HCT116 (cell line): ENCODE measurements around the gene CILP2. TPM values are rescaled to one million over a fixed set of nuclear protein-coding genes. Genes with fewer than 3 reads are reported as not detected.

Experiments
- ATAC-seq: fragments of 200-7000 bp; cut with Tn5 transposase; 2 replicates; pipeline ENCODE4 v1.9.1; 2020; ENCODE audit warnings: mild to moderate bottlenecking, moderate library complexity
- BruUV-seq: library from RNA; stranded (reverse); fragments of 400-500 nt; replicated peaks from 2 replicates; lab custom pipeline; 2021; lab: Mats Ljungman, UMichigan
- CTCF ChIA-PET: fragments of 300-600 bp; sonication (Branson Sonifier 250); formaldehyde crosslinking; loops from one replicate; lab custom pipeline; 2021; ENCODE audit warnings: antibody characterized with exemption; lab: Charles Lee
- POLR2A ChIA-PET: fragments of 300-600, 350-600 bp; sonication (Branson Sonifier 250); formaldehyde crosslinking; loops from one replicate; lab custom pipeline; 2021; ENCODE audit warnings: antibody characterized with exemption; lab: Charles Lee
- RAD21 ChIA-PET, 2 experiments: fragments of 300-600 bp; sonication (Branson Sonifier 250); formaldehyde crosslinking; loops; one replicate each; lab custom pipeline; 2023; ENCODE audit warnings: low total read pairs in 2 of 2; ENCODE audit not compliant: uncharacterized antibody in 2 of 2, unreplicated experiment in 2 of 2, low non-redundant PET in 1 of 2; lab: Charles Lee
- DNase-seq: peaks from one replicate; pipeline ENCODE4 v3.0.0-alpha.2; 2010; ENCODE audit warnings: low read depth, low spot score
- H2AFZ ChIP-seq: fragments of 200-600 bp; shearing (Covaris generic), sonication (generic); 2 replicates; pipeline ENCODE4 v1.6.1; 2017; ENCODE audit warnings: low read depth, mixed run types, mixed read lengths, antibody characterized with exemption, low read length; ENCODE audit not compliant: poor library complexity, severe bottlenecking
- H3K27ac ChIP-seq: 2 replicates; pipeline ENCODE4 v1.5.1; 2012; ENCODE audit warnings: low read depth, low read length
- H3K27me3 ChIP-seq: fragments of 200-600 bp; sonication (generic); 2 replicates; pipeline ENCODE4 v1.6.1; 2016; ENCODE audit warnings: mixed run types, low read length, mixed read lengths; ENCODE audit not compliant: insufficient read depth
- H3K36me3 ChIP-seq, 2 experiments: fragments of 200-500 bp in 1 of 2; fragments of 200-600 bp in 1 of 2; sonication (Bioruptor generic) in 1 of 2; sonication (generic) in 1 of 2; 2 replicates each; pipeline versions ENCODE4 v1.5.1 to v1.6.1; 2014 to 2016; ENCODE audit warnings: low read length in 2 of 2, inconsistent platforms in 1 of 2, mixed read lengths in 1 of 2, mixed run types in 1 of 2; ENCODE audit not compliant: insufficient read depth in 2 of 2, control insufficient read depth in 1 of 2
- H3K4me1 ChIP-seq, 2 experiments: fragments of 200-600 bp in 1 of 2; sonication (generic) in 1 of 2; 2 replicates each; pipeline versions ENCODE4 v1.5.1 to v1.6.1; 2012 to 2017; ENCODE audit warnings: low read length in 2 of 2, inconsistent platforms in 1 of 2, mild to moderate bottlenecking in 1 of 2, mixed read lengths in 1 of 2, mixed run types in 1 of 2, moderate library complexity in 1 of 2; ENCODE audit not compliant: insufficient read depth in 2 of 2, control insufficient read depth in 1 of 2
- H3K4me2 ChIP-seq: fragments of 200-600 bp; sonication (generic); 2 replicates; pipeline ENCODE4 v1.6.1; 2017; ENCODE audit warnings: mixed run types, low read length, mixed read lengths
- H3K4me3 ChIP-seq, 2 experiments: fragments of 200-600 bp in 1 of 2; sonication (generic) in 1 of 2; replicated peaks in 1 of 2; 2 replicates each; pipeline ENCODE4 v1.5.1; 2011 to 2016; ENCODE audit warnings: low read length in 2 of 2, control low read depth in 1 of 2, low read depth in 1 of 2, mild to moderate bottlenecking in 1 of 2, mixed read lengths in 1 of 2, mixed run types in 1 of 2
- H3K79me2 ChIP-seq: fragments of 200-600 bp; sonication (generic); 2 replicates; pipeline ENCODE4 v1.6.1; 2017; ENCODE audit warnings: mild to moderate bottlenecking, mixed run types, low read length, moderate library complexity, mixed read lengths; ENCODE audit not compliant: insufficient read depth
- H3K9ac ChIP-seq: fragments of 200-600 bp; sonication (generic); 2 replicates; pipeline ENCODE4 v1.6.1; 2016; ENCODE audit warnings: low read length, mixed read lengths
- H3K9me2 ChIP-seq: fragments of 200-600 bp; sonication (generic), shearing (Covaris generic); 2 replicates; pipeline ENCODE4 v1.6.1; 2017; ENCODE audit warnings: mixed run types, mild to moderate bottlenecking, moderate library complexity; ENCODE audit not compliant: insufficient read depth
- H3K9me3 ChIP-seq, 2 experiments: fragments of 200-500 bp in 1 of 2; fragments of 200-600 bp in 1 of 2; sonication (Bioruptor generic) in 1 of 2; sonication (generic) in 1 of 2; 2 replicates each; pipeline ENCODE4 v1.6.1; 2014 to 2017; ENCODE audit warnings: low read length in 2 of 2, mixed read lengths in 2 of 2, inconsistent platforms in 1 of 2, low read depth in 1 of 2, mild to moderate bottlenecking in 1 of 2, mixed run types in 1 of 2, moderate library complexity in 1 of 2; ENCODE audit not compliant: control insufficient read depth in 1 of 2, insufficient read depth in 1 of 2
- H4K20me1 ChIP-seq: fragments of 200-600 bp; sonication (generic), shearing (Covaris generic); 2 replicates; pipeline ENCODE4 v1.6.1; 2017; ENCODE audit warnings: mixed run types, mild to moderate bottlenecking, moderate library complexity; ENCODE audit not compliant: insufficient read depth
- CBX3 ChIP-seq: IDR thresholded peaks from 2 replicates; pipeline ENCODE4 v1.6.1; 2012; ENCODE audit warnings: low read depth
- CEBPB ChIP-seq: IDR thresholded peaks from 2 replicates; pipeline ENCODE4 v1.6.1; 2012; ENCODE audit warnings: low read depth
- CTCF ChIP-seq, 3 experiments: fragments of 200-600 bp in 1 of 3; sonication (generic) in 1 of 3; IDR thresholded peaks in 2 of 3; conservative IDR thresholded peaks in 1 of 3; 2 replicates each; pipeline ENCODE4 v1.5.1; 2012 to 2017; ENCODE audit warnings: low read depth in 2 of 3, low read length in 2 of 3, antibody characterized with exemption in 1 of 3, borderline replicate concordance in 1 of 3, control low read depth in 1 of 3, mild to moderate bottlenecking in 1 of 3, mixed read lengths in 1 of 3, mixed run types in 1 of 3, moderate library complexity in 1 of 3; ENCODE audit not compliant: insufficient read depth in 1 of 3
- ELF1 ChIP-seq: IDR thresholded peaks from 2 replicates; pipeline ENCODE4 v1.6.1; 2012; ENCODE audit warnings: low read depth, borderline replicate concordance
- EZH2 ChIP-seq: fragments of 200-600 bp; sonication (generic); IDR thresholded peaks from 2 replicates; pipeline ENCODE4 v1.6.1; 2017; ENCODE audit warnings: antibody characterized with exemption, mixed run types
- EZH2phosphoT487 ChIP-seq: fragments of 200-600 bp; IDR thresholded peaks from 2 replicates; pipeline ENCODE4 v1.6.1; 2018; ENCODE audit warnings: antibody characterized with exemption, borderline replicate concordance
- FOSL1 ChIP-seq: IDR thresholded peaks from 2 replicates; pipeline ENCODE4 v1.6.1; 2012; ENCODE audit warnings: low read depth
- JUND ChIP-seq: IDR thresholded peaks from 2 replicates; pipeline ENCODE4 v1.6.1; 2012
- POLR2AphosphoS5 ChIP-seq: IDR thresholded peaks from 2 replicates; pipeline ENCODE4 v1.6.1; 2011; ENCODE audit warnings: mild to moderate bottlenecking, low read depth, low read length, moderate library complexity
- RAD21 ChIP-seq: IDR thresholded peaks from 2 replicates; pipeline ENCODE4 v1.6.1; 2012; ENCODE audit warnings: low read depth, mild to moderate bottlenecking
- REST ChIP-seq: IDR thresholded peaks from 2 replicates; pipeline ENCODE4 v1.6.1; 2012; ENCODE audit warnings: low read depth
- SIN3A ChIP-seq: IDR thresholded peaks from 2 replicates; pipeline ENCODE4 v1.6.1; 2012; ENCODE audit warnings: low read depth
- SP1 ChIP-seq: IDR thresholded peaks from 2 replicates; pipeline ENCODE4 v1.6.1; 2012; ENCODE audit warnings: low read depth
- SRF ChIP-seq: IDR thresholded peaks from 2 replicates; pipeline ENCODE4 v1.6.1; 2012; ENCODE audit warnings: low read depth
- TCF7L2 ChIP-seq: IDR thresholded peaks from 2 replicates; pipeline ENCODE4 v1.7.0; 2011; ENCODE audit warnings: borderline replicate concordance, inconsistent platforms; ENCODE audit not compliant: insufficient read depth, insufficient read length; ENCODE audit errors: extremely low read depth
- ZFX ChIP-seq: fragments of 450-650 bp; IDR thresholded peaks from 2 replicates; pipeline ENCODE4 v1.6.1; 2017
- ZNF274 ChIP-seq: fragments of 200-500 bp; sonication (Bioruptor generic); IDR thresholded peaks from 2 replicates; pipeline ENCODE4 v1.6.1; 2014; ENCODE audit warnings: mild to moderate bottlenecking, low read depth, low read length, inconsistent platforms
- intact Hi-C: fragments of 100-400 bp; cut with micrococcal nuclease; formaldehyde crosslinking; loops from 2 replicates; pipeline ENCODE4 v1.10.0; 2022
- total RNA-seq: library from RNA; stranded (reverse); gene quantifications from one replicate; pipeline ENCODE4 v1.2.1, GENCODE V29; 2021; ENCODE audit not compliant: unreplicated experiment

Gene CILP2
- total RNA-seq, 1 experiment from 2014 or later = 13.1 TPM

GRCh38 chr19:19526581-19527370, 11.3 kb upstream of the CILP2 start:
- Histone ChIP-seq H3K4me1 (no peaks in the 10 kb centered on the region), H3K4me3 (no peak overlapping the region), H3K36me3 (peaks cover 0 to 9% of the 10 kb centered on the region in 2 experiments; a peak in 3 of 4 replicates), H4K20me1 (no peaks in the 10 kb centered on the region), H3K27ac (no peak overlapping the region), H3K9ac (no peak overlapping the region), H2AFZ (no peak overlapping the region), H3K4me2 (no peak overlapping the region), H3K9me2 (no peaks in the 10 kb centered on the region), H3K27me3 (no peaks in the 10 kb centered on the region), H3K79me2 (peaks cover 45% of the 10 kb centered on the region), H3K9me3 (no peaks in the 10 kb centered on the region)
- no TSS peak for BruUV-seq
- RAD21 ChIA-PET = no interaction called here
- intact Hi-C loops = no loop called here
- POLR2A ChIA-PET = no interaction called here
- CTCF ChIA-PET = no interaction called here
- no peak for ATAC-seq
- DNase-seq = no peak
- TF ChIP-seq SP1 (no peak), ZNF274 (no peak), SRF (no peak), EZH2 (no peak), CBX3 (no peak), POLR2AphosphoS5 (no peak), REST (no peak), FOSL1 (no peak), CTCF (IDR thresholded peaks at IDR 0.05 in 2 of 3, conservative IDR thresholded peaks at IDR 0.05 in 1 of 3; ENCODE audit: borderline replicate concordance in 1 of 3, insufficient read depth in 1 of 3, low read depth in 2 of 3, low read length in 2 of 3) (no peak), RAD21 (no peak), EZH2phosphoT487 (no peak), CEBPB (no peak), JUND (no peak), SIN3A (no peak), ZFX (no peak), ELF1 (no peak), TCF7L2 (no peak)
